ENCODE measurements around the gene MMUT. TPM values are rescaled to one million over a fixed set of nuclear protein-coding genes. Genes with fewer than 3 reads are reported as not detected.
A peak's percentile ranks its signal among the peaks of the same experiment; 100 is the strongest.

Gene MMUT
- 17.0 TPM for polyA plus RNA-seq (2013)

DNA sequence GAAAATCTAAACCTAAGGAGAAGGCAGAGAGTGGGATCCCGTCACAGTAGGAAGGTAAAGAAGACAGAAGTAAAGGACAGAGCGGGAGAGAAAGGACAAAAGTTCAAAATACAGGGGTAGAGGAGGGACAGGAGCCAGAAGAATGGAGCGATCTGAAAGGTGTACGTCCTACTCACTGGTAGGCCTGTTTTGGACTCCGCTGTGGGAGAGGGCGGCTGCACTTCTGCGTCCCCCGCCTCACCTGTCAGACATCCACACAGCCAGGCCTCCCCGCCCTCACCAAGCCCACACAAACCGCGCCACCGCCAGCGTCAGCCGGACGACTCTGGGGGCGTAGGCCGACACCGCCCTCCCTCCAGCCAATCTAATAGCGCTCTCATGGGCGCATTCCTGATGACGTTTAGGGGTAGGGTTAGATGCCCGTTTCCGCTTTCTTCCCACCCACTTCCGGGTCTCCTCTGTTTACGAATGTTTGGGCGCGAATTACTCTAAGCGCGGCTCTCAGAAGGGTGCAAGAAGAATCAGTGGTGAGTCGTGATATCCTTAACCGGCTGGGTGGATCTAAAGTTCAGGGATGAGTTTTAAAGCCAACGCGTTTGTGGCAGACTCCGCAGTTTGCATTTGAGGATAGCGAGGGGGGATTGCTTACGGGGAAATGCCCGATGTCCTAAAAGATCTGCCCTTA, at the start of gene MMUT, which contains the start of gene CENPQ:
Gene MMUT (minus strand): TSS at position 327 of the 685 bp plus-strand sequence. CDS start 3,787 bp downstream, outside the sequence.
Gene CENPQ (plus strand): TSS at position 444 of the 685 bp plus-strand sequence. CDS start 6,807 bp downstream, outside the sequence.
- H3K4me3 ChIP-seq (ENCODE audit: control insufficient read depth in 1 of 7, extremely low read depth in 1 of 7, insufficient read depth in 4 of 7, low read depth in 2 of 7, low read length in 6 of 7), result peak within 1 kb of the TSS; percentile 60 to 100 (median 97)
- H3K4me1 ChIP-seq (ENCODE audit: control extremely low read depth in 1 of 4, control insufficient read depth in 4 of 4, insufficient read depth in 4 of 4, low read length in 3 of 4), result peaks cover 12 to 28% (median 19%) of the 10 kb centered on the region in 4 experiments
- peaks cover 0 to 4% (median under 1%) of the 10 kb centered on the region in 4 experiments for H3K36me3 ChIP-seq (ENCODE audit: control insufficient read depth in 4 of 4, insufficient read depth in 4 of 4, low read length in 3 of 4)
- ChIA-PET POLR2A (no interaction called here), CTCF (no interaction called here)
- H3K27ac ChIP-seq (ENCODE audit: insufficient read depth in 1 of 2, low read depth in 1 of 2, low read length in 2 of 2, poor library complexity in 1 of 2, severe bottlenecking in 2 of 2), result peak within 1 kb of the TSS; percentile 91 to 96
- no peaks in the 10 kb centered on the region for H3K9me3 ChIP-seq (ENCODE audit: control extremely low read depth in 1 of 5, control insufficient read depth in 4 of 5, insufficient read depth in 2 of 5, low read depth in 1 of 5, low read length in 4 of 5)
- WGBS (ENCODE audit: insufficient coverage), result under 1% methylated on average over 19 of the region's 37 CpGs
- DNase-seq, result peak; percentile 95 to 98 (median 97)
- no peaks in the 10 kb centered on the region for H3K27me3 ChIP-seq (replicated peaks in 2 of 5; ENCODE audit: control insufficient read depth in 4 of 5, insufficient read depth in 5 of 5, low read length in 4 of 5)

DNA sequence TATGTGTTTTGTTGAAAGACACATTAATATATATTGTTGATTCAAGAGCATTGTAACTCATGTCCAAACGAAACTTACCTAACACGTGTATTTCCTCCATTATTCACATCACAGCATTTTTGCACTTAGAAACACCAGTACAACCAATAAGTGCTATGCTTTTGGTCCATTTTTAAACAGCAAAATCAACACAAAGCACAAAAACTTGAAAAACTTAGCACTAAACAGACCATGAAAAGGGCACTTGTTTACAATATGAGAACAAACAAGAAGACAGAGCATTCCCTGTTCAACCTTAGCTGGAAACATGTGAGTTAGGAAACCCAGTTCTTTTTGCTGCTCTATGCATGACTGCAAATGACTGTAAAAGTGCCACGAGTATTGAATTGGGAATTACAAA, 46.3 kb upstream of the MMUT start:
- no CpG with 5 or more reads among the region's 3 CpGs for WGBS (ENCODE audit: insufficient coverage)
- DNase-seq, result no peak
- Histone ChIP-seq H3K4me1 (ENCODE audit: control extremely low read depth in 1 of 4, control insufficient read depth in 4 of 4, insufficient read depth in 4 of 4, low read length in 3 of 4) (no peaks in the 10 kb centered on the region), H3K27ac (ENCODE audit: insufficient read depth in 1 of 2, low read depth in 1 of 2, low read length in 2 of 2, poor library complexity in 1 of 2, severe bottlenecking in 2 of 2) (no peak overlapping the region), H3K4me3 (ENCODE audit: control insufficient read depth in 1 of 7, extremely low read depth in 1 of 7, insufficient read depth in 4 of 7, low read depth in 2 of 7, low read length in 6 of 7) (no peak overlapping the region), H3K27me3 (replicated peaks in 2 of 5; ENCODE audit: control insufficient read depth in 4 of 5, insufficient read depth in 5 of 5, low read length in 4 of 5) (peaks cover 0 to 4% (median 0%) of the 10 kb centered on the region in 5 experiments), H3K9me3 (ENCODE audit: control extremely low read depth in 1 of 5, control insufficient read depth in 4 of 5, insufficient read depth in 2 of 5, low read depth in 1 of 5, low read length in 4 of 5) (peaks cover 0 to 4% (median 0%) of the 10 kb centered on the region in 5 experiments), H3K36me3 (ENCODE audit: control insufficient read depth in 4 of 4, insufficient read depth in 4 of 4, low read length in 3 of 4) (no peaks in the 10 kb centered on the region)
- ChIA-PET POLR2A (no interaction called here), CTCF (no interaction called here)

- 100% methylated on average over 2 of the region's 5 CpGs for WGBS (ENCODE audit: insufficient coverage)
- Histone ChIP-seq H3K9me3 (ENCODE audit: control extremely low read depth in 1 of 5, control insufficient read depth in 4 of 5, insufficient read depth in 2 of 5, low read depth in 1 of 5, low read length in 4 of 5) (peaks cover 0 to 4% (median 0%) of the 10 kb centered on the region in 5 experiments), H3K36me3 (ENCODE audit: control insufficient read depth in 4 of 4, insufficient read depth in 4 of 4, low read length in 3 of 4) (no peaks in the 10 kb centered on the region), H3K27ac (ENCODE audit: insufficient read depth in 1 of 2, low read depth in 1 of 2, low read length in 2 of 2, poor library complexity in 1 of 2, severe bottlenecking in 2 of 2) (no peak overlapping the region), H3K27me3 (replicated peaks in 2 of 5; ENCODE audit: control insufficient read depth in 4 of 5, insufficient read depth in 5 of 5, low read length in 4 of 5) (peaks cover 0 to 4% (median 0%) of the 10 kb centered on the region in 5 experiments), H3K4me3 (ENCODE audit: control insufficient read depth in 1 of 7, extremely low read depth in 1 of 7, insufficient read depth in 4 of 7, low read depth in 2 of 7, low read length in 6 of 7) (no peak overlapping the region), H3K4me1 (ENCODE audit: control extremely low read depth in 1 of 4, control insufficient read depth in 4 of 4, insufficient read depth in 4 of 4, low read length in 3 of 4) (no peaks in the 10 kb centered on the region)
- POLR2A ChIA-PET, result no interaction called here
- CTCF ChIA-PET, result interaction anchor here (1.2 kb wide), 1 partner anchor 15 kb away, joined by 3 read pairs; no protein-coding TSS in a partner anchor
- no peak for DNase-seq
These were observed 43.6 kb upstream of the MMUT start for GRCh38 chr6:49506569-49507111.

GRCh38 chr6:49504666-49505065, 41.6 kb upstream of the MMUT start:
- no peaks in the 10 kb centered on the region for H3K27me3 ChIP-seq (replicated peaks in 2 of 5; ENCODE audit: control insufficient read depth in 4 of 5, insufficient read depth in 5 of 5, low read length in 4 of 5)
- H3K4me1 ChIP-seq (ENCODE audit: control extremely low read depth in 1 of 4, control insufficient read depth in 4 of 4, insufficient read depth in 4 of 4, low read length in 3 of 4), result no peaks in the 10 kb centered on the region
- peaks cover 0 to 4% (median 0%) of the 10 kb centered on the region in 5 experiments for H3K9me3 ChIP-seq (ENCODE audit: control extremely low read depth in 1 of 5, control insufficient read depth in 4 of 5, insufficient read depth in 2 of 5, low read depth in 1 of 5, low read length in 4 of 5)
- POLR2A ChIA-PET, result no interaction called here
- no peak for DNase-seq
- no peaks in the 10 kb centered on the region for H3K36me3 ChIP-seq (ENCODE audit: control insufficient read depth in 4 of 4, insufficient read depth in 4 of 4, low read length in 3 of 4)
- CTCF ChIA-PET, result no interaction called here
- H3K27ac ChIP-seq (ENCODE audit: insufficient read depth in 1 of 2, low read depth in 1 of 2, low read length in 2 of 2, poor library complexity in 1 of 2, severe bottlenecking in 2 of 2), result no peak overlapping the region
- WGBS (ENCODE audit: insufficient coverage), result 95% methylated on average over 4 of the region's 5 CpGs
- H3K4me3 ChIP-seq (ENCODE audit: control insufficient read depth in 1 of 7, extremely low read depth in 1 of 7, insufficient read depth in 4 of 7, low read depth in 2 of 7, low read length in 6 of 7), result no peak overlapping the region

- H3K4me1 ChIP-seq (ENCODE audit: control extremely low read depth in 1 of 4, control insufficient read depth in 4 of 4, insufficient read depth in 4 of 4, low read length in 3 of 4), result no peaks in the 10 kb centered on the region
- ChIA-PET CTCF (interaction anchor here (1.2 kb wide), 1 partner anchor 16 kb away, joined by 3 read pairs; no protein-coding TSS in a partner anchor), POLR2A (no interaction called here)
- no peaks in the 10 kb centered on the region for H3K9me3 ChIP-seq (ENCODE audit: control extremely low read depth in 1 of 5, control insufficient read depth in 4 of 5, insufficient read depth in 2 of 5, low read depth in 1 of 5, low read length in 4 of 5)
- no peaks in the 10 kb centered on the region for H3K27me3 ChIP-seq (replicated peaks in 2 of 5; ENCODE audit: control insufficient read depth in 4 of 5, insufficient read depth in 5 of 5, low read length in 4 of 5)
- H3K36me3 ChIP-seq (ENCODE audit: control insufficient read depth in 4 of 4, insufficient read depth in 4 of 4, low read length in 3 of 4), result peaks cover 0 to 3% (median under 1%) of the 10 kb centered on the region in 4 experiments
- no peak for DNase-seq
- H3K27ac ChIP-seq (ENCODE audit: insufficient read depth in 1 of 2, low read depth in 1 of 2, low read length in 2 of 2, poor library complexity in 1 of 2, severe bottlenecking in 2 of 2), result no peak within 1 kb of the TSS
- H3K4me3 ChIP-seq (ENCODE audit: control insufficient read depth in 1 of 7, extremely low read depth in 1 of 7, insufficient read depth in 4 of 7, low read depth in 2 of 7, low read length in 6 of 7), result no peak within 1 kb of the TSS
- no CpG with 5 or more reads among the region's 2 CpGs for WGBS (ENCODE audit: insufficient coverage)
These were observed 36.6 kb upstream of the MMUT start, which contains the start of gene GLYATL3 for GRCh38 chr6:49499623-49500022. Gene GLYATL3 (plus strand): TSS chr6:49499923. CDS start chr6:49511991, 12,068 bp downstream.

- no peaks in the 10 kb centered on the region for H3K4me1 ChIP-seq (ENCODE audit: control extremely low read depth in 1 of 4, control insufficient read depth in 4 of 4, insufficient read depth in 4 of 4, low read length in 3 of 4)
- ChIA-PET POLR2A (no interaction called here), CTCF (interaction anchor here (1.2 kb wide), 1 partner anchor 16 kb away, joined by 3 read pairs; no protein-coding TSS in a partner anchor)
- H3K4me3 ChIP-seq (ENCODE audit: control insufficient read depth in 1 of 7, extremely low read depth in 1 of 7, insufficient read depth in 4 of 7, low read depth in 2 of 7, low read length in 6 of 7), result no peak overlapping the region
- peaks cover 0 to 5% (median 1%) of the 10 kb centered on the region in 4 experiments for H3K36me3 ChIP-seq (ENCODE audit: control insufficient read depth in 4 of 4, insufficient read depth in 4 of 4, low read length in 3 of 4)
- no peaks in the 10 kb centered on the region for H3K27me3 ChIP-seq (replicated peaks in 2 of 5; ENCODE audit: control insufficient read depth in 4 of 5, insufficient read depth in 5 of 5, low read length in 4 of 5)
- no CpG with 5 or more reads among the region's 1 CpG for WGBS (ENCODE audit: insufficient coverage)
- no peak overlapping the region for H3K27ac ChIP-seq (ENCODE audit: insufficient read depth in 1 of 2, low read depth in 1 of 2, low read length in 2 of 2, poor library complexity in 1 of 2, severe bottlenecking in 2 of 2)
- H3K9me3 ChIP-seq (ENCODE audit: control extremely low read depth in 1 of 5, control insufficient read depth in 4 of 5, insufficient read depth in 2 of 5, low read depth in 1 of 5, low read length in 4 of 5), result no peaks in the 10 kb centered on the region
- DNase-seq, result no peak
These were observed 36.1 kb upstream of the MMUT start for GRCh38 chr6:49499126-49499525.

- Histone ChIP-seq H3K4me3 (ENCODE audit: control insufficient read depth in 1 of 7, extremely low read depth in 1 of 7, insufficient read depth in 4 of 7, low read depth in 2 of 7, low read length in 6 of 7) (no peak overlapping the region), H3K9me3 (ENCODE audit: control extremely low read depth in 1 of 5, control insufficient read depth in 4 of 5, insufficient read depth in 2 of 5, low read depth in 1 of 5, low read length in 4 of 5) (no peaks in the 10 kb centered on the region), H3K27me3 (replicated peaks in 2 of 5; ENCODE audit: control insufficient read depth in 4 of 5, insufficient read depth in 5 of 5, low read length in 4 of 5) (no peaks in the 10 kb centered on the region), H3K36me3 (ENCODE audit: control insufficient read depth in 4 of 4, insufficient read depth in 4 of 4, low read length in 3 of 4) (peaks cover 0 to 11% (median 6%) of the 10 kb centered on the region in 4 experiments), H3K4me1 (ENCODE audit: control extremely low read depth in 1 of 4, control insufficient read depth in 4 of 4, insufficient read depth in 4 of 4, low read length in 3 of 4) (no peaks in the 10 kb centered on the region), H3K27ac (ENCODE audit: insufficient read depth in 1 of 2, low read depth in 1 of 2, low read length in 2 of 2, poor library complexity in 1 of 2, severe bottlenecking in 2 of 2) (no peak overlapping the region)
- WGBS (ENCODE audit: insufficient coverage), result 89% methylated on average over 1 of the region's 3 CpGs
- CTCF ChIA-PET, result no interaction called here
- no peak for DNase-seq
- POLR2A ChIA-PET, result no interaction called here
These were observed 34.3 kb upstream of the MMUT start for GRCh38 chr6:49497304-49497703.

Measured in common myeloid progenitor, CD34-positive (primary cell).